ENCODE results near the gene TRIO.

DNA sequence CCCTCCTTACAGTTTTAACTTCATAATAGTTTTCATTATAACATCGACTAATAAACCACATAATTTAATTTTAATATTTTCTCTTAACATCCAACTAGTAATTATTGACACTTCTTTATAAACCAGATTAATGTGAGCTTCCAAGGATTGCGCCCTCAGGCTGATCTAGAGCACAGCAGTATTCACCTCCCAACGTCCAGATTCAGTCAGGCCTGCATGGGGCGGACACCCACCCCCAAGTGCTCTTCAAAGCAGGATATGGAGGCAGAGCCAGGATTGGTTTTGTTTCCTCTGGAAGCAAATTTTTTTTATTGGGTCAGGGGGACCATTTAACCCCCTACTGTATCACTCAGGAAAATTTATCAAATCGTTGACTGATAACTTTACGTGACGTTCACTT lies 215.4 kb downstream of the TRIO start:
- no peak for TF ChIP-seq EZH2 (IDR thresholded peaks at IDR 0.05; ENCODE audit: low read length)
- TF ChIP-seq, protein P1, sequence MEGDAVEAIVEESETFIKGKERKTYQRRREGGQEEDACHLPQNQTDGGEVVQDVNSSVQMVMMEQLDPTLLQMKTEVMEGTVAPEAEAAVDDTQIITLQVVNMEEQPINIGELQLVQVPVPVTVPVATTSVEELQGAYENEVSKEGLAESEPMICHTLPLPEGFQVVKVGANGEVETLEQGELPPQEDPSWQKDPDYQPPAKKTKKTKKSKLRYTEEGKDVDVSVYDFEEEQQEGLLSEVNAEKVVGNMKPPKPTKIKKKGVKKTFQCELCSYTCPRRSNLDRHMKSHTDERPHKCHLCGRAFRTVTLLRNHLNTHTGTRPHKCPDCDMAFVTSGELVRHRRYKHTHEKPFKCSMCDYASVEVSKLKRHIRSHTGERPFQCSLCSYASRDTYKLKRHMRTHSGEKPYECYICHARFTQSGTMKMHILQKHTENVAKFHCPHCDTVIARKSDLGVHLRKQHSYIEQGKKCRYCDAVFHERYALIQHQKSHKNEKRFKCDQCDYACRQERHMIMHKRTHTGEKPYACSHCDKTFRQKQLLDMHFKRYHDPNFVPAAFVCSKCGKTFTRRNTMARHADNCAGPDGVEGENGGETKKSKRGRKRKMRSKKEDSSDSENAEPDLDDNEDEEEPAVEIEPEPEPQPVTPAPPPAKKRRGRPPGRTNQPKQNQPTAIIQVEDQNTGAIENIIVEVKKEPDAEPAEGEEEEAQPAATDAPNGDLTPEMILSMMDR (optimal IDR thresholded peaks at IDR 0.05 in 1 of 3, IDR thresholded peaks at IDR 0.05 in 1 of 3, conservative IDR thresholded peaks at IDR 0.05 in 1 of 3; ENCODE audit: extremely low read depth in 1 of 3, insufficient read depth in 2 of 3, low read length in 3 of 3), result no peak

All from keratinocyte (primary cell).